ENCODE measurements around the gene TRAF3. TPM values are rescaled to one million over a fixed set of nuclear protein-coding genes. Genes with fewer than 3 reads are reported as not detected.
"Not testable (repeated sequence)": the region's sequence is repeated elsewhere in the genome, so short reads cannot be mapped to it uniquely, and the experiment has no call there.

The TRAF3 gene
- total RNA-seq, 1 donor from 2014 or later = 14.0 TPM

DNA sequence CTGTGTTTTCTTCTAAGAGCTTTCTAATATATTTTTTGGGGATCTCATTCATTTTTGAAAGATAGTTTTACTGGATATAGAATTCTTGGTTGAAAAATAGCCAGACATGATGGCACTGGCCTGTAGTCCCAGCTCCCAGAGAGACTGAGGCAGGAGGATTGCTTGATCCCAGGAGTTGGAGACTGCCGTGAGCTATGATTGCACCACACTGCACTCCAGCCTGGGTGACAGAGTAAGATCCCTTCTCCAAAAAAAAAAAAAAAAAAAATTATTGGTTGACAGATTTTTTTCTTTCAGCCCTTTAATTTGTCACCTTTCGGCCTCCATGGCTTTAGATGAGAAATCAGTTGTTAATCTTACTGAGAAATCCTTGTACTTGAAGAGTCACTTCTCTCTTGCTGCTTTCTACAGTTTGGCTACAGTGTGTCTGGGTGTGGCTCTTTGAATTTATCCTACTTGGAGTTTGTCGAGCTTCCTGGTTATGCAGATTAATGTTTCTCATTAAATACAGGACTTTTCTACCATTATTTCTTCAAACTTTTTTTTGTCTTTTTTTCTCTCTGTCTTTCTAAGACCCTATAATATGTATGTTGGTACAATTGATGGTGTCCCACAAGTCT lies 85.0 kb downstream of the TRAF3 start:
- DNase-seq (ENCODE audit: extremely low spot score in 2 of 2) = no peak
- no peaks in the 10 kb centered on the region for H3K36me3 ChIP-seq
- H3K4me3 ChIP-seq = no peak overlapping the region
- H3K27ac ChIP-seq = no peak overlapping the region
- intact Hi-C loops (cut with DNase I) = no loop called here
- TF ChIP-seq POLR2A (IDR thresholded peaks at IDR 0.05) (no peak), POLR2AphosphoS5 (IDR thresholded peaks at IDR 0.05; ENCODE audit: insufficient read depth in 1 of 2, low read depth in 1 of 2) (peak in 1 of 2 donors; percentile 11)
- no peaks in the 10 kb centered on the region for H3K4me1 ChIP-seq
- H3K9me3 ChIP-seq = no peaks in the 10 kb centered on the region
- no peaks in the 10 kb centered on the region for H3K27me3 ChIP-seq

GRCh38 chr14:102863381-102863780 lies 86.1 kb downstream of the TRAF3 start:
- Histone ChIP-seq H3K4me1 (no peaks in the 10 kb centered on the region), H3K36me3 (no peaks in the 10 kb centered on the region), H3K27ac (no peak overlapping the region), H3K4me3 (no peak overlapping the region), H3K27me3 (no peaks in the 10 kb centered on the region), H3K9me3 (no peaks in the 10 kb centered on the region)
- intact Hi-C loops (cut with DNase I) = no loop called here
- DNase-seq (ENCODE audit: extremely low spot score in 2 of 2) = no peak
- TF ChIP-seq POLR2A (IDR thresholded peaks at IDR 0.05) = no peak
- TF ChIP-seq, protein P1, sequence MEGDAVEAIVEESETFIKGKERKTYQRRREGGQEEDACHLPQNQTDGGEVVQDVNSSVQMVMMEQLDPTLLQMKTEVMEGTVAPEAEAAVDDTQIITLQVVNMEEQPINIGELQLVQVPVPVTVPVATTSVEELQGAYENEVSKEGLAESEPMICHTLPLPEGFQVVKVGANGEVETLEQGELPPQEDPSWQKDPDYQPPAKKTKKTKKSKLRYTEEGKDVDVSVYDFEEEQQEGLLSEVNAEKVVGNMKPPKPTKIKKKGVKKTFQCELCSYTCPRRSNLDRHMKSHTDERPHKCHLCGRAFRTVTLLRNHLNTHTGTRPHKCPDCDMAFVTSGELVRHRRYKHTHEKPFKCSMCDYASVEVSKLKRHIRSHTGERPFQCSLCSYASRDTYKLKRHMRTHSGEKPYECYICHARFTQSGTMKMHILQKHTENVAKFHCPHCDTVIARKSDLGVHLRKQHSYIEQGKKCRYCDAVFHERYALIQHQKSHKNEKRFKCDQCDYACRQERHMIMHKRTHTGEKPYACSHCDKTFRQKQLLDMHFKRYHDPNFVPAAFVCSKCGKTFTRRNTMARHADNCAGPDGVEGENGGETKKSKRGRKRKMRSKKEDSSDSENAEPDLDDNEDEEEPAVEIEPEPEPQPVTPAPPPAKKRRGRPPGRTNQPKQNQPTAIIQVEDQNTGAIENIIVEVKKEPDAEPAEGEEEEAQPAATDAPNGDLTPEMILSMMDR (IDR thresholded peaks at IDR 0.05) = no peak
- no peak for TF ChIP-seq POLR2AphosphoS5 (IDR thresholded peaks at IDR 0.05; ENCODE audit: insufficient read depth in 1 of 2, low read depth in 1 of 2)

GRCh38 chr14:102865916-102866315 lies 88.7 kb downstream of the TRAF3 start:
- intact Hi-C loops (cut with DNase I); H3K4me1 ChIP-seq; H3K9me3 ChIP-seq; H3K36me3 ChIP-seq; DNase-seq (ENCODE audit: extremely low spot score in 2 of 2); H3K27ac ChIP-seq; H3K4me3 ChIP-seq; H3K27me3 ChIP-seq: not testable (repeated sequence)

GRCh38 chr14:102866982-102867761 lies 89.9 kb downstream of the TRAF3 start:
- Histone ChIP-seq H3K36me3 (peaks cover 0 to 12% of the 10 kb centered on the region in 2 donors), H3K4me3 (no peak overlapping the region), H3K4me1 (no peaks in the 10 kb centered on the region), H3K9me3 (no peaks in the 10 kb centered on the region), H3K27me3 (no peaks in the 10 kb centered on the region), H3K27ac (no peak overlapping the region)
- no peak for DNase-seq (ENCODE audit: extremely low spot score in 2 of 2)
- intact Hi-C loops (cut with DNase I) = no loop called here
- TF ChIP-seq POLR2AphosphoS5 (IDR thresholded peaks at IDR 0.05; ENCODE audit: insufficient read depth in 1 of 2, low read depth in 1 of 2) = no peak
- TF ChIP-seq, protein P1 (IDR thresholded peaks at IDR 0.05) = no peak

GRCh38 chr14:102867826-102868580 lies 90.8 kb downstream of the TRAF3 start:
- no peak overlapping the region for H3K4me3 ChIP-seq
- peaks cover 0 to 18% of the 10 kb centered on the region in 2 donors for H3K36me3 ChIP-seq
- no peaks in the 10 kb centered on the region for H3K4me1 ChIP-seq
- no peak overlapping the region for H3K27ac ChIP-seq
- intact Hi-C loops (cut with DNase I) = no loop called here
- no peaks in the 10 kb centered on the region for H3K9me3 ChIP-seq
- no peak for DNase-seq (ENCODE audit: extremely low spot score in 2 of 2)
- TF ChIP-seq, protein P1 (IDR thresholded peaks at IDR 0.05) = no peak
- no peak for TF ChIP-seq POLR2A (IDR thresholded peaks at IDR 0.05)
- no peak for TF ChIP-seq POLR2AphosphoS5 (IDR thresholded peaks at IDR 0.05; ENCODE audit: insufficient read depth in 1 of 2, low read depth in 1 of 2)
- H3K27me3 ChIP-seq = no peaks in the 10 kb centered on the region
